GM21528 (cell line): ENCODE data around the gene CSF2RB.

Experiments
- ATAC-seq: cut with Tn5 transposase; IDR thresholded peaks from one replicate; pipeline ENCODE4 v1.9.1; 2021; ENCODE audit warnings: mild to moderate bottlenecking, moderate library complexity; ENCODE audit not compliant: unreplicated experiment, low FRiP score

CSF2RB gene

GRCh38 chr22:36916034-36916433 is 2.6 kb downstream of the CSF2RB start:
- ATAC-seq: no peak

GRCh38 chr22:36918586-36919284 is 5.3 kb downstream of the CSF2RB start:
- ATAC-seq: no peak

GRCh38 chr22:36921309-36922104 is 8.1 kb downstream of the CSF2RB start:
- ATAC-seq: no peak

GRCh38 chr22:36922105-36922608 is 8.7 kb downstream of the CSF2RB start:
- ATAC-seq: no peak

- ATAC-seq: no peak
These were observed 9.3 kb downstream of the CSF2RB start for GRCh38 chr22:36922711-36923110.

GRCh38 chr22:36923131-36923788 is 9.8 kb downstream of the CSF2RB start:
- ATAC-seq: no peak

- ATAC-seq: no peak
These were observed 10.8 kb downstream of the CSF2RB start for GRCh38 chr22:36924151-36924698.

GRCh38 chr22:36925388-36926290 is 12.2 kb downstream of the CSF2RB start:
- no peak for ATAC-seq

GRCh38 chr22:36926309-36926708 is 12.9 kb downstream of the CSF2RB start:
- no peak for ATAC-seq

- ATAC-seq: no peak
These were observed 13.4 kb downstream of the CSF2RB start for GRCh38 chr22:36926721-36927435.

- no peak for ATAC-seq
These were observed 14.2 kb downstream of the CSF2RB start for GRCh38 chr22:36927671-36928070.

GRCh38 chr22:36928196-36928595 is 14.8 kb downstream of the CSF2RB start:
- ATAC-seq: no peak

- no peak for ATAC-seq
These were observed 15.5 kb downstream of the CSF2RB start for GRCh38 chr22:36928786-36929535.

GRCh38 chr22:36929621-36930020 is 16.2 kb downstream of the CSF2RB start:
- ATAC-seq: no peak

- ATAC-seq: no peak
These were observed 16.9 kb downstream of the CSF2RB start for GRCh38 chr22:36930041-36930935.

GRCh38 chr22:36931446-36931845 is 18.0 kb downstream of the CSF2RB start:
- no peak for ATAC-seq

- ATAC-seq: no peak
These were observed 20.4 kb downstream of the CSF2RB start for GRCh38 chr22:36933629-36934417.
